Parathyroid adenoma (tissue), 2 donors: Measurements from ENCODE around the gene ZFR2.

Experiments used
- H2AFZ ChIP-seq: fragments of 300-600 bp; sonication (generic); one replicate; pipeline ENCODE4 v1.7.0; 2017; ENCODE audit warnings: antibody characterized with exemption, mild to moderate bottlenecking
- H3K27ac ChIP-seq: fragments of 300-600 bp; sonication (generic); one replicate; pipeline ENCODE4 v1.7.0; 2017
- H3K27me3 ChIP-seq: fragments of 300-600 bp; sonication (generic); one replicate; pipeline ENCODE4 v1.7.0; 2017; ENCODE audit warnings: low read length; ENCODE audit not compliant: control insufficient read depth, insufficient read depth
- H3K36me3 ChIP-seq: fragments of 300-600 bp; sonication (generic); one replicate; pipeline ENCODE4 v1.7.0; 2017; ENCODE audit warnings: low read length; ENCODE audit not compliant: control insufficient read depth, insufficient read depth
- H3K4me1 ChIP-seq: fragments of 300-600 bp; sonication (generic); one replicate; pipeline ENCODE4 v1.7.0; 2017; ENCODE audit warnings: control low read depth
- H3K4me2 ChIP-seq: fragments of 300-600 bp; sonication (generic); one replicate; pipeline ENCODE4 v1.7.0; 2017; ENCODE audit warnings: low read length
- H3K4me3 ChIP-seq: fragments of 300-600 bp; sonication (generic); one replicate; pipeline ENCODE4 v1.7.0; 2017; ENCODE audit warnings: low read depth, low read length
- H3K79me2 ChIP-seq: fragments of 300-600 bp; sonication (generic); one replicate; pipeline ENCODE4 v1.7.0; 2017; ENCODE audit warnings: control low read depth
- H3K9ac ChIP-seq: fragments of 300-600 bp; sonication (generic); one replicate; pipeline ENCODE4 v1.7.0; 2017; ENCODE audit warnings: mild to moderate bottlenecking
- H3K9me3 ChIP-seq: fragments of 300-600 bp; sonication (generic); one replicate; pipeline ENCODE4 v1.7.0; 2017; ENCODE audit warnings: low read length; ENCODE audit not compliant: control insufficient read depth
- TF ChIP-seq, protein P1 (sequence below): fragments of 300-600 bp; sonication (generic); IDR thresholded peaks from one replicate; pipeline ENCODE4 v1.7.0; 2017; ENCODE audit warnings: antibody characterized with exemption, mild to moderate bottlenecking
- donor health status: primary hyperparathyroidism.

Gene ZFR2

GRCh38 chr19:3851254-3852176, 17.3 kb downstream of the ZFR2 start:
- Histone ChIP-seq H3K36me3 (no peaks in the 10 kb centered on the region), H3K27me3 (no peaks in the 10 kb centered on the region), H3K27ac (no peak overlapping the region), H3K4me2 (no peak overlapping the region), H2AFZ (no peak overlapping the region), H3K79me2 (no peaks in the 10 kb centered on the region), H3K4me3 (no peak overlapping the region), H3K9me3 (no peaks in the 10 kb centered on the region), H3K4me1 (no peaks in the 10 kb centered on the region), H3K9ac (no peak overlapping the region)
- TF ChIP-seq, protein P1, sequence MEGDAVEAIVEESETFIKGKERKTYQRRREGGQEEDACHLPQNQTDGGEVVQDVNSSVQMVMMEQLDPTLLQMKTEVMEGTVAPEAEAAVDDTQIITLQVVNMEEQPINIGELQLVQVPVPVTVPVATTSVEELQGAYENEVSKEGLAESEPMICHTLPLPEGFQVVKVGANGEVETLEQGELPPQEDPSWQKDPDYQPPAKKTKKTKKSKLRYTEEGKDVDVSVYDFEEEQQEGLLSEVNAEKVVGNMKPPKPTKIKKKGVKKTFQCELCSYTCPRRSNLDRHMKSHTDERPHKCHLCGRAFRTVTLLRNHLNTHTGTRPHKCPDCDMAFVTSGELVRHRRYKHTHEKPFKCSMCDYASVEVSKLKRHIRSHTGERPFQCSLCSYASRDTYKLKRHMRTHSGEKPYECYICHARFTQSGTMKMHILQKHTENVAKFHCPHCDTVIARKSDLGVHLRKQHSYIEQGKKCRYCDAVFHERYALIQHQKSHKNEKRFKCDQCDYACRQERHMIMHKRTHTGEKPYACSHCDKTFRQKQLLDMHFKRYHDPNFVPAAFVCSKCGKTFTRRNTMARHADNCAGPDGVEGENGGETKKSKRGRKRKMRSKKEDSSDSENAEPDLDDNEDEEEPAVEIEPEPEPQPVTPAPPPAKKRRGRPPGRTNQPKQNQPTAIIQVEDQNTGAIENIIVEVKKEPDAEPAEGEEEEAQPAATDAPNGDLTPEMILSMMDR: no peak

- H3K27me3 ChIP-seq: no peaks in the 10 kb centered on the region
- TF ChIP-seq, protein P1: no peak
- no peaks in the 10 kb centered on the region for H3K9me3 ChIP-seq
- no peak overlapping the region for H3K9ac ChIP-seq
- H3K4me2 ChIP-seq: no peak overlapping the region
- no peaks in the 10 kb centered on the region for H3K79me2 ChIP-seq
- H3K4me3 ChIP-seq: no peak overlapping the region
- H2AFZ ChIP-seq: no peak overlapping the region
- H3K27ac ChIP-seq: no peak overlapping the region
- no peaks in the 10 kb centered on the region for H3K4me1 ChIP-seq
- no peaks in the 10 kb centered on the region for H3K36me3 ChIP-seq
Measured at GRCh38 chr19:3850320-3850972, 18.4 kb downstream of the ZFR2 start.

- TF ChIP-seq, protein P1: no peak
- Histone ChIP-seq H3K4me1 (no peaks in the 10 kb centered on the region), H3K9ac (no peak overlapping the region), H3K4me2 (no peak overlapping the region), H3K79me2 (no peaks in the 10 kb centered on the region), H3K36me3 (no peaks in the 10 kb centered on the region), H3K9me3 (no peaks in the 10 kb centered on the region), H2AFZ (no peak overlapping the region), H3K27me3 (no peaks in the 10 kb centered on the region), H3K4me3 (no peak overlapping the region), H3K27ac (no peak overlapping the region)
Measured at GRCh38 chr19:3849787-3850186, 19.1 kb downstream of the ZFR2 start.

- TF ChIP-seq, protein P1: peak; percentile 16
- Histone ChIP-seq H3K36me3 (no peaks in the 10 kb centered on the region), H3K27me3 (no peaks in the 10 kb centered on the region), H3K4me3 (no peak overlapping the region), H3K9me3 (no peaks in the 10 kb centered on the region), H3K79me2 (no peaks in the 10 kb centered on the region), H3K27ac (no peak overlapping the region), H3K9ac (no peak overlapping the region), H3K4me1 (no peaks in the 10 kb centered on the region), H2AFZ (no peak overlapping the region), H3K4me2 (no peak overlapping the region)
Measured at GRCh38 chr19:3849092-3849491, 19.7 kb downstream of the ZFR2 start.
